GM23338 (cell line): ENCODE results near the gene UBXN4.

Experiments used
- CREB1 ChIP-seq: fragments of 250-450 bp; sonication (Bioruptor Pico); IDR thresholded peaks from 2 replicates; pipeline ENCODE4 v1.5.0; 2020; ENCODE audit warnings: low read depth, mild to moderate bottlenecking, moderate library complexity
- CTCF ChIP-seq, 2 experiments: fragments of 200-600 bp in 1 of 2; sonication (generic) in 1 of 2; conservative IDR thresholded peaks; 2 replicates each; pipeline versions ENCODE4 v1.5.1 to v1.6.1; 2016 to 2017; ENCODE audit warnings: antibody characterized with exemption in 2 of 2, low read depth in 2 of 2, mild to moderate bottlenecking in 2 of 2, moderate library complexity in 1 of 2
- EZH2 ChIP-seq: fragments of 200-600 bp; sonication (generic); IDR thresholded peaks from one replicate; pipeline ENCODE4 v1.8.0; 2017; ENCODE audit warnings: antibody characterized with exemption, mild to moderate bottlenecking, low read depth; ENCODE audit not compliant: unreplicated experiment
- EZH2phosphoT487 ChIP-seq: fragments of 200-600 bp; sonication (generic); IDR thresholded peaks from one replicate; pipeline ENCODE4 v1.8.1; 2018; ENCODE audit warnings: antibody characterized with exemption; ENCODE audit not compliant: unreplicated experiment
- JUNB ChIP-seq: IDR thresholded peaks from one replicate; pipeline ENCODE4 v1.6.1; 2016; ENCODE audit warnings: antibody characterized with exemption; ENCODE audit not compliant: unreplicated experiment
- NANOG ChIP-seq: IDR thresholded peaks from 2 replicates; pipeline ENCODE4 v1.6.1; 2016; ENCODE audit warnings: antibody characterized with exemption, borderline replicate concordance
- POLR2AphosphoS5 ChIP-seq: IDR thresholded peaks from 2 replicates; pipeline ENCODE4 v1.6.1; 2016; ENCODE audit warnings: antibody characterized with exemption, low read depth
- REST ChIP-seq: IDR thresholded peaks from one replicate; pipeline ENCODE4 v1.6.1; 2018; ENCODE audit warnings: antibody characterized with exemption; ENCODE audit not compliant: unreplicated experiment
- STAT1 ChIP-seq: IDR thresholded peaks from one replicate; pipeline ENCODE4 v1.6.1; 2016; ENCODE audit warnings: antibody characterized with exemption; ENCODE audit not compliant: unreplicated experiment
- ZNF331 ChIP-seq: fragments of 250-450 bp; sonication (Bioruptor Pico); IDR thresholded peaks from 2 replicates; pipeline ENCODE4 v1.5.0; 2020; ENCODE audit warnings: low read depth, mild to moderate bottlenecking, moderate library complexity

- no peak for TF ChIP-seq CTCF (conservative IDR thresholded peaks at IDR 0.05; ENCODE audit: low read depth in 2 of 2)
- no peak for TF ChIP-seq REST
- TF ChIP-seq EZH2 = no peak
- TF ChIP-seq CREB1 (CRISPR knock-in tag) = no peak
- no peak for TF ChIP-seq NANOG
- no peak for TF ChIP-seq ZNF331 (CRISPR knock-in tag)
- no peak for TF ChIP-seq JUNB
- TF ChIP-seq POLR2AphosphoS5 = no peak
- no peak for TF ChIP-seq EZH2phosphoT487
- no peak for TF ChIP-seq STAT1
Observed at GRCh38 chr2:135825131-135825530, 83.5 kb downstream of the UBXN4 start.
